ENCODE data around the gene TMEM205. TPM values are rescaled to one million over a fixed set of nuclear protein-coding genes. Genes with fewer than 3 reads are reported as not detected.
A peak's percentile ranks its signal among the peaks of the same experiment; 100 is the strongest.

TMEM205 gene
- total RNA-seq, 3 donors from 2014 or later: 216 to 286 (median 243) TPM

GRCh38 chr19:11330127-11330526 is 15.9 kb downstream of the TMEM205 start:
- TF ChIP-seq CTCF (IDR thresholded peaks at IDR 0.05) (no peak), POLR2A (IDR thresholded peaks at IDR 0.05) (no peak), POLR2AphosphoS5 (IDR thresholded peaks at IDR 0.05) (no peak)
- Histone ChIP-seq H3K4me1 (no peaks in the 10 kb centered on the region), H3K4me3 (no peak overlapping the region), H3K27ac (no peak overlapping the region), H3K36me3 (no peaks in the 10 kb centered on the region), H3K9me3 (no peaks in the 10 kb centered on the region), H3K27me3 (no peaks in the 10 kb centered on the region)
- intact Hi-C loops (cut with DNase I; ENCODE audit: low total_unique reads): no loop called here
- DNase-seq (ENCODE audit: low spot score in 2 of 2): no peak

- peak overlapping the region; percentile 74 to 85 for H3K27ac ChIP-seq
- no peak for DNase-seq (ENCODE audit: low spot score in 2 of 2)
- intact Hi-C loops (cut with DNase I; ENCODE audit: low total_unique reads): no loop called here
Observed at GRCh38 chr19:11325544-11325943, 20.5 kb downstream of the TMEM205 start.

GRCh38 chr19:11324748-11325389 is 21.2 kb downstream of the TMEM205 start:
- intact Hi-C loops (cut with DNase I; ENCODE audit: low total_unique reads): no loop called here
- Histone ChIP-seq H3K4me1 (peaks cover 15 to 21% of the 10 kb centered on the region in 2 donors), H3K27ac (peak overlapping the region; percentile 74 to 85), H3K27me3 (no peaks in the 10 kb centered on the region), H3K36me3 (no peaks in the 10 kb centered on the region), H3K9me3 (no peaks in the 10 kb centered on the region), H3K4me3 (peak overlapping the region in 1 of 3 donors; percentile 19)
- TF ChIP-seq POLR2AphosphoS5 (IDR thresholded peaks at IDR 0.05) (no peak), CTCF (IDR thresholded peaks at IDR 0.05) (no peak), POLR2A (IDR thresholded peaks at IDR 0.05) (no peak)
- DNase-seq (ENCODE audit: low spot score in 2 of 2): no peak

More at GRCh38 chr19:11325544-11325943, 20.5 kb downstream of the TMEM205 start:
- Histone ChIP-seq H3K9me3 (no peaks in the 10 kb centered on the region), H3K4me1 (peaks cover 15 to 21% of the 10 kb centered on the region in 2 donors), H3K27me3 (no peaks in the 10 kb centered on the region), H3K4me3 (no peak overlapping the region), H3K36me3 (no peaks in the 10 kb centered on the region)
- TF ChIP-seq POLR2A (IDR thresholded peaks at IDR 0.05): no peak
- no peak for TF ChIP-seq CTCF (IDR thresholded peaks at IDR 0.05)
- TF ChIP-seq POLR2AphosphoS5 (IDR thresholded peaks at IDR 0.05): no peak

GRCh38 chr19:11324079-11324661 is 21.9 kb downstream of the TMEM205 start:
- DNase-seq (ENCODE audit: low spot score in 2 of 2): peak; percentile 66 to 93
- no peaks in the 10 kb centered on the region for H3K36me3 ChIP-seq
- intact Hi-C loops (cut with DNase I; ENCODE audit: low total_unique reads): no loop called here
- H3K4me3 ChIP-seq: peak overlapping the region in 1 of 3 donors; percentile 23
- no peaks in the 10 kb centered on the region for H3K9me3 ChIP-seq
- peaks cover 15 to 21% of the 10 kb centered on the region in 2 donors for H3K4me1 ChIP-seq
- peak overlapping the region; percentile 74 to 85 for H3K27ac ChIP-seq
- peak; percentile 84 to 98 (median 92) for TF ChIP-seq POLR2AphosphoS5 (IDR thresholded peaks at IDR 0.05)
- TF ChIP-seq CTCF (IDR thresholded peaks at IDR 0.05): peak in 1 of 3 donors; percentile 13
- TF ChIP-seq POLR2A (IDR thresholded peaks at IDR 0.05): no peak
- H3K27me3 ChIP-seq: no peaks in the 10 kb centered on the region

- H3K36me3 ChIP-seq: no peaks in the 10 kb centered on the region
- H3K27ac ChIP-seq: peak overlapping the region; percentile 74 to 85
- peak overlapping the region in 1 of 3 donors; percentile 23 for H3K4me3 ChIP-seq
- no peak for DNase-seq (ENCODE audit: low spot score in 2 of 2)
- TF ChIP-seq POLR2AphosphoS5 (IDR thresholded peaks at IDR 0.05): no peak
- no peak for TF ChIP-seq CTCF (IDR thresholded peaks at IDR 0.05)
- no peak for TF ChIP-seq POLR2A (IDR thresholded peaks at IDR 0.05)
- peaks cover 15 to 21% of the 10 kb centered on the region in 2 donors for H3K4me1 ChIP-seq
- no peaks in the 10 kb centered on the region for H3K27me3 ChIP-seq
- H3K9me3 ChIP-seq: no peaks in the 10 kb centered on the region
- intact Hi-C loops (cut with DNase I; ENCODE audit: low total_unique reads): no loop called here
Observed at GRCh38 chr19:11323601-11324078, 22.4 kb downstream of the TMEM205 start.
